ENCODE measurements around the gene STAT5B. TPM values are rescaled to one million over a fixed set of nuclear protein-coding genes. Genes with fewer than 3 reads are reported as not detected.

STAT5B gene
- total and polyA plus RNA-seq, 2 experiments from 2014 or later, result 26.8 to 62.4 TPM

- DNase-seq (ENCODE audit: low read depth in 1 of 2, low spot score in 1 of 2), result no peak
- Histone ChIP-seq H3K36me3 (no peaks in the 10 kb centered on the region), H3K9me3 (ENCODE audit: low read depth) (no peaks in the 10 kb centered on the region), H3K4me1 (ENCODE audit: low read depth) (peaks cover 23% of the 10 kb centered on the region), H3K4me3 (no peak overlapping the region), H3K27ac (no peak overlapping the region), H3K27me3 (no peaks in the 10 kb centered on the region)
- TF ChIP-seq CTCF (IDR thresholded peaks at IDR 0.05; ENCODE audit: low read depth, low read length), result no peak
These were observed 2.5 kb downstream of the STAT5B start for GRCh38 chr17:42273474-42274252.

DNA sequence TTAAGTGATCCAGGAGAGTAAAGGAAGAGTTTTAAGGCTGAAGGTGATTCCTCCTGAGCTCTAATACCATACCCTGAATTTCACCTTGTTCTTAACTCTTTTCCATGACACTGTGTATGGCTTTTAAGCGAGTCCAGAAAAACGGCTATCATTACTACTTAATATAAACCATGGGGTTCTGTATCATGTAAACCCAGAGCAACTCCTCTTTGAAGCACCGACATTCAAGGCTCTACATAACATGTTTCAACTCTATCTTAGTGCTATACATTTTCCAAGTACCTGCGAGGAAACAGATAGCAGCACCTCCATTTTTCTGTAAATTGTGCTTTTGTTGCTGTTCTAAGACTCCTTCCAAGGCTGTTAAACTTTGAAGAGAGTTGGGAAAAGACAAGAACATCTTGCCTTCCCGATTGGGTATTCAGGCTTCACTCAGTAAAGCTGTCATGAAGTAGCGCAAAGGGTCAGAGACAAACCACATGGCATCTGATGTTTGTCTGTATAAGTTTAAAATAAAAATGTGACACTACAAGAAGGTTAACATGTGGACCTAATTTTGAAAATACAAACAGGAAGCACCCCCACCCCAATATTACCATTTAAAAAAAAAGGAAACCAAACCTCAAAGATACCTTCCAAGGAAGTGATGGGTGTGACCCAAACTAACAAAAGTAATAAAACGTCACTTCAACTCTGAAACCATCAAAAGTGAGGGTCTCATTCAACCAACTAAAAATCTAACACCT, 3.9 kb downstream of the STAT5B start:
- DNase-seq (ENCODE audit: low read depth in 1 of 2, low spot score in 1 of 2), result no peak
- no peak overlapping the region for H3K4me3 ChIP-seq
- TF ChIP-seq CTCF (IDR thresholded peaks at IDR 0.05; ENCODE audit: low read depth, low read length), result no peak

GRCh38 chr17:42271779-42272035, 4.5 kb downstream of the STAT5B start:
- Histone ChIP-seq H3K36me3 (no peaks in the 10 kb centered on the region), H3K4me3 (no peak overlapping the region), H3K27me3 (no peaks in the 10 kb centered on the region), H3K9me3 (ENCODE audit: low read depth) (no peaks in the 10 kb centered on the region), H3K27ac (no peak overlapping the region), H3K4me1 (ENCODE audit: low read depth) (peaks cover 24% of the 10 kb centered on the region)
- no peak for TF ChIP-seq CTCF (IDR thresholded peaks at IDR 0.05; ENCODE audit: low read depth, low read length)
- DNase-seq (ENCODE audit: low read depth in 1 of 2, low spot score in 1 of 2), result no peak

More for the DNA sequence above, 3.9 kb downstream of the STAT5B start:
- H3K36me3 ChIP-seq, result no peaks in the 10 kb centered on the region
- H3K9me3 ChIP-seq (ENCODE audit: low read depth), result no peaks in the 10 kb centered on the region
- peaks cover 23% of the 10 kb centered on the region for H3K4me1 ChIP-seq (ENCODE audit: low read depth)
- H3K27me3 ChIP-seq, result no peaks in the 10 kb centered on the region
- H3K27ac ChIP-seq, result no peak overlapping the region

DNA sequence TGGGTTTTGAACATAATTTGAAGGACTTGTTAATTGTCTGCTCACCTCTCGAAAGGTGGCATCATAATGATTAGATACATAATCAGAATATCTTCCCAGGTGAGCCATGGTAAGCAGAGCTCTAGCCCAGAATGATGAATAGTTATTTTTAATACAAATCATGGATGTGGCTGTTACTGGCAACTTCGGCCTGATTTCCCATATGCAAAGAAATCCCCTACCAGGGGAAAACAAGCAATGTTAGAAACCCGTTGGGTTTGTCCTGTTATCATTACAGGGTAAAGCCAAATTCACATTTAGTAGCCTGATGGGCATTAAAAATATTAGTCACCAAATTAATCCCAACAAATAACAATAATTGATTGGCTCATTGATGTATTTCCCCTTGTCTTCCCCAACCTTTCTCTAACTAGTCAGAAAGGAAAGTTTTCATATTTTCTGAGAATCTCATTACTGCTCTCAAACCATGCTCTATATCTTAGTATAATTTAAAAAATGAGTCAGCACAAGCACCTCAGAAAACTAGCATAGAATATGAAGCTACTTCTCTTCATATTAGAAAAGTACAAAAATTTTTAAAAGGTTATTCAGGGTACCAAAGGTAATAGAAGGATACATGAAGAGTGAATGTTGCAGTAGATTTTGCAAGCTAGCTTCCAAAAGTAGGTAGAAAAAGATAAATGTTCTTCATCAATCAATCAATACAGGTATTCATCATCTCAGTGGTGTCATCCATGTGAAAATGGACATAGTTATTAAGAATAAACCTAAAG, 5.0 kb downstream of the STAT5B start:
- peaks cover 24% of the 10 kb centered on the region for H3K4me1 ChIP-seq (ENCODE audit: low read depth)
- H3K9me3 ChIP-seq (ENCODE audit: low read depth), result no peaks in the 10 kb centered on the region
- H3K4me3 ChIP-seq, result no peak overlapping the region
- H3K27me3 ChIP-seq, result no peaks in the 10 kb centered on the region
- no peaks in the 10 kb centered on the region for H3K36me3 ChIP-seq
- no peak for DNase-seq (ENCODE audit: low read depth in 1 of 2, low spot score in 1 of 2)
- no peak overlapping the region for H3K27ac ChIP-seq
- TF ChIP-seq CTCF (IDR thresholded peaks at IDR 0.05; ENCODE audit: low read depth, low read length), result no peak

GRCh38 chr17:42270596-42270995, 5.6 kb downstream of the STAT5B start:
- H3K36me3 ChIP-seq, result no peaks in the 10 kb centered on the region

More at GRCh38 chr17:42270596-42270995, 5.6 kb downstream of the STAT5B start:
- H3K4me1 ChIP-seq (ENCODE audit: low read depth), result peaks cover 24% of the 10 kb centered on the region
- no peak for DNase-seq (ENCODE audit: low read depth in 1 of 2, low spot score in 1 of 2)
- H3K4me3 ChIP-seq, result no peak overlapping the region
- no peak overlapping the region for H3K27ac ChIP-seq
- TF ChIP-seq CTCF (IDR thresholded peaks at IDR 0.05; ENCODE audit: low read depth, low read length), result no peak
- no peaks in the 10 kb centered on the region for H3K9me3 ChIP-seq (ENCODE audit: low read depth)
- no peaks in the 10 kb centered on the region for H3K27me3 ChIP-seq

All from cardiac muscle cell (in vitro differentiated cells and primary cell).